Upper lobe of right lung (tissue), 1 donor: ENCODE data around the gene MGLL. TPM values are rescaled to one million over a fixed set of nuclear protein-coding genes. Genes with fewer than 3 reads are reported as not detected.

Source experiments
- ATAC-seq: fragments of 200-7000 bp; cut with Tn5 transposase; one replicate; pipeline ENCODE4 v1.9.1; 2020; ENCODE audit warnings: mild to moderate bottlenecking, moderate library complexity
- DNase-seq: peaks from one replicate; pipeline ENCODE4 v3.0.0-alpha.2; 2020
- H3K27ac ChIP-seq: fragments of 200-600 bp; one replicate; pipeline ENCODE4 v1.8.0; 2022
- H3K27me3 ChIP-seq: fragments of 200-600 bp; one replicate; pipeline ENCODE4 v1.8.0; 2022; ENCODE audit warnings: mild to moderate bottlenecking
- H3K36me3 ChIP-seq: fragments of 200-600 bp; one replicate; pipeline ENCODE4 v1.8.0; 2022
- H3K4me1 ChIP-seq: fragments of 200-600 bp; one replicate; pipeline ENCODE4 v1.8.0; 2022
- H3K4me3 ChIP-seq: fragments of 200-600 bp; one replicate; pipeline ENCODE4 v1.8.0; 2022; ENCODE audit warnings: mild to moderate bottlenecking
- H3K9me3 ChIP-seq: fragments of 200-600 bp; one replicate; pipeline ENCODE4 v1.8.0; 2022
- intact Hi-C: fragments of 100-400 bp; cut with DNase I; formaldehyde crosslinking; loops from one replicate; pipeline ENCODE4 v1.11.0; 2022
- total RNA-seq: library from RNA; stranded (reverse); fragmentation: NEBNext Ultra II Directional; extraction: Animal tissue kit (Norgen Biotek cat#: 25700); gene quantifications from one replicate; pipeline ENCODE4 v1.2.1, GENCODE V29; 2021
- TF ChIP-seq, protein P1 (sequence below): fragments of 200-600 bp; IDR thresholded peaks from one replicate; pipeline ENCODE4 v1.8.0; 2022; ENCODE audit warnings: antibody characterized with exemption
- donor health status: DM: no; HTN: yes; CAD: no; lungs with severe emphysema.

Gene MGLL
- total RNA-seq, 1 donor from 2014 or later = 194 TPM

DNA sequence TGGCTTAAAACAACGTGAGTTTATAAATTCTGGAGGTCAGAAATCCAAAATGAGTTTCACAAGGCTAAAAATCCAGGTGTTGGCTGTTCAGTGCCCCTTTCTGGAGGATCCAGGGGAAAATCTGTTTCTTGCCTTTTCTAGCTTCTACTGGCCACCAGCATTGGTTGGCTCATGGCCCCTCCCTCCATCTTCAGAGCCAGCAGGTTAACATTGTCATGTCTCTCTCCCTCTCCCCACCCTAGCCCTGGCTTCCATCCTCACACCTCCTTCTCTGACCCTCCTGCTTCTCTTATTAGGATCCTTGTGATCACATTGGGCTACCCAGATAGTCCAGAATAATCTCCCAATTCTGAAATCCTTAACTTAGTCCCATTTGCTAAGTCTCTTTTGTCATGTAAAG, 32.9 kb upstream of the MGLL start:
- ATAC-seq = no peak
- TF ChIP-seq, protein P1, sequence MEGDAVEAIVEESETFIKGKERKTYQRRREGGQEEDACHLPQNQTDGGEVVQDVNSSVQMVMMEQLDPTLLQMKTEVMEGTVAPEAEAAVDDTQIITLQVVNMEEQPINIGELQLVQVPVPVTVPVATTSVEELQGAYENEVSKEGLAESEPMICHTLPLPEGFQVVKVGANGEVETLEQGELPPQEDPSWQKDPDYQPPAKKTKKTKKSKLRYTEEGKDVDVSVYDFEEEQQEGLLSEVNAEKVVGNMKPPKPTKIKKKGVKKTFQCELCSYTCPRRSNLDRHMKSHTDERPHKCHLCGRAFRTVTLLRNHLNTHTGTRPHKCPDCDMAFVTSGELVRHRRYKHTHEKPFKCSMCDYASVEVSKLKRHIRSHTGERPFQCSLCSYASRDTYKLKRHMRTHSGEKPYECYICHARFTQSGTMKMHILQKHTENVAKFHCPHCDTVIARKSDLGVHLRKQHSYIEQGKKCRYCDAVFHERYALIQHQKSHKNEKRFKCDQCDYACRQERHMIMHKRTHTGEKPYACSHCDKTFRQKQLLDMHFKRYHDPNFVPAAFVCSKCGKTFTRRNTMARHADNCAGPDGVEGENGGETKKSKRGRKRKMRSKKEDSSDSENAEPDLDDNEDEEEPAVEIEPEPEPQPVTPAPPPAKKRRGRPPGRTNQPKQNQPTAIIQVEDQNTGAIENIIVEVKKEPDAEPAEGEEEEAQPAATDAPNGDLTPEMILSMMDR = no peak
- no peak for DNase-seq

DNA sequence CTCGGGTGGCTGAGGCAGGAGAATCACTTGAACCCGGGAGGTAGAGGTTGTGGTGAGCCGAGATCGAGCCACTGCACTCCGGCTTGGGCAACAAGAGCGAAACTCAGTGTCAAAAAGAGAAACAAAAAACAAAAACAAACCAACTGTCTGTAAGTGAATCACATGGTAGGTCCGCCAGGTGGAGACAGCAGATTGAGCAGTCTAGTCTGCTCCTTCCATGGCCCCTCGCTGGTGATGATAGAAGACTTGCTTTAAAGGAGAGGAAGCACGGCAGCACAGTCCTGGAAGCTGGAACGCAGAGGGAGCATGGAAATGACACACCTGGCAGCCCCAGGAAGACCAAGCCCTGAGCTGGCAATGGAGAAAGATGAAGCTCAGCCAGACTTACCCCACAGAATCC, 31.4 kb upstream of the MGLL start:
- Histone ChIP-seq H3K27me3 (no peaks in the 10 kb centered on the region), H3K4me3 (no peak overlapping the region), H3K9me3 (no peaks in the 10 kb centered on the region), H3K27ac (no peak overlapping the region), H3K36me3 (no peaks in the 10 kb centered on the region), H3K4me1 (no peaks in the 10 kb centered on the region)
- no peak for ATAC-seq
- intact Hi-C loops = no loop called here
- no peak for DNase-seq
- TF ChIP-seq, protein P1 = no peak

More for the DNA sequence above, 32.9 kb upstream of the MGLL start:
- intact Hi-C loops = no loop called here
- H3K4me1 ChIP-seq = no peaks in the 10 kb centered on the region
- no peak overlapping the region for H3K27ac ChIP-seq
- no peaks in the 10 kb centered on the region for H3K36me3 ChIP-seq
- no peaks in the 10 kb centered on the region for H3K9me3 ChIP-seq
- H3K27me3 ChIP-seq = no peaks in the 10 kb centered on the region
- no peak overlapping the region for H3K4me3 ChIP-seq

DNA sequence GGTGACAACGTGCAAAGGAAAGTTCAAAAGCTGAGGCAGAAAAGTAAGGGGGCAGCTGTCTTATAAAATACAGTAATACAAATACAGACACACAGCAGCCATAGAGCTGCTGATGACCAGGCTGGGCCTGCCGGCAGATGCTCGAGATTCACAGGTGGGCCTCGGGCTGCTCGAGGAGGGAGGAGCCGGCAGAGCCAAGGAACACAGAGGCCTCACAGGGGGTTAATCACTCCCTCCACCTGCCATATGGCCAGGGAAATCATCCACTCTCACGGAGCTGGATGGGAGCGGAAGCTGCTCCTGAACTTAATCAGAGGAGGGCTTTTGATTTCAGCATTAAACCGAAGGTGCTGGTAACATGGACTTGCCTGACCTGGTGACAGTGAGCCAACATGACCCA, 29.6 kb upstream of the MGLL start:
- Histone ChIP-seq H3K27ac (no peak overlapping the region), H3K9me3 (no peaks in the 10 kb centered on the region), H3K4me3 (no peak overlapping the region), H3K36me3 (no peaks in the 10 kb centered on the region), H3K4me1 (peaks cover 8% of the 10 kb centered on the region), H3K27me3 (no peaks in the 10 kb centered on the region)
- no peak for DNase-seq
- ATAC-seq = no peak
- intact Hi-C loops = no loop called here
- TF ChIP-seq, protein P1 = no peak

DNA sequence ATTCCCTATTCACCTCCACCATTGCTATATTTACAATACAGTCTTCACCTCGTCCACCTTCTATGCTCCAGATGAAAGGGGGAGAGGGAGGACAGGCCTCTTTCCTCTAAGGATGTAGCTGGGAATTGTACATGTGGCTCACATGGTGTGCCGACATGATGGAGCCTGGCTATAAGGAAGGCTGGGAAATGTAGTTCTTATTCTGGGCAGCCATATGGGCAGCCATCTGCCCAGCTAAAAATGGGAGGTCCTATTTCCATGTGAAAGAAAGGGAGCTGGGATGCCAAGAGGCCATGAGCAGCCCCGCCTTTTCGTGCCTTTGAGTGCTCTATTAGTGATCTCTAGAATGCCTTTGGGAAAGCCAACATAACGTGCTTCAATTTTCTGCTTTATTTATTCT, 27.1 kb upstream of the MGLL start:
- DNase-seq (no peak), ATAC-seq (no peak)
- Histone ChIP-seq H3K9me3 (no peaks in the 10 kb centered on the region), H3K36me3 (no peaks in the 10 kb centered on the region), H3K27ac (no peak overlapping the region), H3K27me3 (no peaks in the 10 kb centered on the region), H3K4me3 (no peak overlapping the region), H3K4me1 (peaks cover 8% of the 10 kb centered on the region)
- TF ChIP-seq, protein P1 = no peak
- intact Hi-C loops = no loop called here

DNA sequence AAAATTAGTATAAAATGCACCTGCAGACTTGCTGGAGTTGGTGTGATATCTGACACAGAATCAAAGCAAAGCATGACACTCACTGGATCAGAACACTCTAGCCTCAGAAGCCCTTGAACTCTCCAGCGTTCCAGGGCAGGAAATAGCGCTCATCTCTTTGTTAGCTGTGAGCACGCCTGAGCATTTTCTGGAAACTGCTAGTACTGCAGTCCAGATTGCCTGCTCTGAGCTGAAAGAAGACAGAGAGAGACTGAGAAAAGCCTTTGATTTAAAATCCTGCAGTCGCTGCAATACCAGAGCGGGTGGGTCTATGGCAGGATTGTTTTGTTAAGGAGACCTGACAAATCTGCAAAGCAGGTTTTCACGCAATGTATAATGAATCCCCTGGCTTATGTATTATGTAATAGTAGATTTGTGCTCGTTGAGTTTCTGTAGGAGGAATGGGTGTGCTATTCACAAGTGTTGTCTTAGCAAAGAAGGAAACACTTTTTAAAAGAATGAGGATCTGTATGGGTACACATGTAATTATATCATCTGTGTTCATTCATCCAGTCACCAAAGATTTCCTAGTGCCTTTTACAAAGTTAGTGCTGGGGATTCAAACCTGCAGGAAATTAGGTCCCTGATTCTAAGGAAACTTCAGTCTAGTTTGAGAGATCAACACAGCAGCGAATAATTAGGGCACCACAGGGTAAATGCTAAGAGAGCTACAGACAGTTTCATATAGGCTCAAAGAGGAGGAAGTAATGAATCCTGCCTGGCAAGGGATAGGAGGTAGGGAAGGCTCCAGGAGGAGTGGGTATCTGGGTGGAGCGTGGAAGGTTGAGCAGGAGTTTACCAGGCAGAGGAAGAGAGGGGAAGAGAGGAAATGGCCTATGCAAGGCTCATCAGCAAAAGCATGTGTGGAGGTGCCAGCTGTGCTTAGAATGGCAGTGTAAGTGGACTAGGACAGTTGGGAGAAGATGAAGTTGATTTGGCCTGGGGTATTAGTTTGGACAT, 26.1 kb upstream of the MGLL start:
- peaks cover 8% of the 10 kb centered on the region for H3K4me1 ChIP-seq
- H3K27ac ChIP-seq = peak overlapping the region; percentile 13
- H3K27me3 ChIP-seq = no peaks in the 10 kb centered on the region
- intact Hi-C loops = no loop called here
- DNase-seq = no peak
- TF ChIP-seq, protein P1 = peak; percentile 10
- no peaks in the 10 kb centered on the region for H3K9me3 ChIP-seq
- no peaks in the 10 kb centered on the region for H3K36me3 ChIP-seq
- no peak overlapping the region for H3K4me3 ChIP-seq
- ATAC-seq = peak; percentile 72
